IMR-90 (cell line): ENCODE results near the gene PRUNE2. TPM values are rescaled to one million over a fixed set of nuclear protein-coding genes. Genes with fewer than 3 reads are reported as not detected.

Experiments used
- ATAC-seq: fragments of 200-7000 bp; cut with Tn5 transposase; 2 replicates; pipeline ENCODE4 v1.9.1; 2020; ENCODE audit warnings: low read depth, mild to moderate bottlenecking, moderate library complexity
- BruUV-seq: library from RNA; stranded (reverse); fragments of 400-500 nt; replicated peaks from 2 replicates; lab custom pipeline; 2021; lab: Mats Ljungman, UMichigan
- CTCF ChIA-PET: fragments of 300-600 bp; formaldehyde crosslinking; extraction: SDS; loops from one replicate; lab custom pipeline; 2021; ENCODE audit warnings: antibody characterized with exemption; lab: Yijun Ruan, JAX
- POLR2A ChIA-PET: fragments of 300-600 bp; sonication (Branson Sonifier 250); formaldehyde crosslinking; loops from one replicate; lab custom pipeline; 2022; ENCODE audit warnings: antibody characterized with exemption; ENCODE audit not compliant: unreplicated experiment; lab: Charles Lee
- DNase-seq: peaks from one replicate; pipeline ENCODE4 v3.0.0; 2013
- H2AFZ ChIP-seq: replicated peaks from 2 replicates; pipeline ENCODE3; 2013; ENCODE audit warnings: low read length, mild to moderate bottlenecking; ENCODE audit not compliant: poor library complexity
- H2AK5ac ChIP-seq: 2 replicates; pipeline ENCODE4 v1.6.1; 2013; ENCODE audit warnings: low read depth, low read length, inconsistent platforms
- H2AK9ac ChIP-seq: replicated peaks from 2 replicates; pipeline ENCODE3; 2013; ENCODE audit warnings: mild to moderate bottlenecking, low read depth, low read length, moderate library complexity; ENCODE audit not compliant: poor library complexity
- H2BK120ac ChIP-seq: 2 replicates; pipeline ENCODE4 v1.6.1; 2013; ENCODE audit warnings: low read depth, low read length, inconsistent platforms
- H2BK15ac ChIP-seq: 3 replicates; pipeline ENCODE4 v1.6.1; 2013; ENCODE audit warnings: low read depth, low read length, inconsistent platforms
- H2BK20ac ChIP-seq: 2 replicates; pipeline ENCODE4 v1.6.1; 2013; ENCODE audit warnings: low read depth, mild to moderate bottlenecking, inconsistent platforms, low read length, moderate library complexity
- H2BK5ac ChIP-seq: 2 replicates; pipeline ENCODE4 v1.6.1; 2013; ENCODE audit warnings: mild to moderate bottlenecking, low read depth, low read length, inconsistent platforms; ENCODE audit not compliant: poor library complexity, severe bottlenecking
- H3K14ac ChIP-seq: replicated peaks from 2 replicates; pipeline ENCODE4 v1.6.1; 2013; ENCODE audit warnings: low read depth, low read length, inconsistent platforms
- H3K18ac ChIP-seq: 2 replicates; pipeline ENCODE4 v1.6.1; 2013; ENCODE audit warnings: low read depth, low read length, control low read depth
- H3K23ac ChIP-seq: 2 replicates; pipeline ENCODE4 v1.6.1; 2013; ENCODE audit warnings: low read depth, low read length, inconsistent platforms
- H3K27ac ChIP-seq: 2 replicates; pipeline ENCODE4 v1.5.1; 2013; ENCODE audit warnings: mild to moderate bottlenecking, control low read depth, low read length; ENCODE audit not compliant: insufficient read depth
- H3K27me3 ChIP-seq: 2 replicates; pipeline ENCODE4 v1.6.1; 2013; ENCODE audit warnings: low read length; ENCODE audit not compliant: control insufficient read depth, insufficient read depth
- H3K36me3 ChIP-seq: 2 replicates; pipeline ENCODE4 v1.6.1; 2013; ENCODE audit warnings: low read length, mixed read lengths; ENCODE audit not compliant: control insufficient read depth, insufficient read depth
- H3K4ac ChIP-seq: 2 replicates; pipeline ENCODE4 v1.6.1; 2013; ENCODE audit warnings: low read depth, low read length, inconsistent platforms
- H3K4me1 ChIP-seq: 2 replicates; pipeline ENCODE4 v1.6.1; 2013; ENCODE audit warnings: low read length, mixed read lengths; ENCODE audit not compliant: control insufficient read depth, insufficient read depth
- H3K4me2 ChIP-seq: 2 replicates; pipeline ENCODE4 v1.6.1; 2013; ENCODE audit warnings: low read depth, mild to moderate bottlenecking, control low read depth, low read length, moderate library complexity
- H3K4me3 ChIP-seq: 2 replicates; pipeline ENCODE4 v1.5.1; 2013; ENCODE audit warnings: low read depth, mild to moderate bottlenecking, control low read depth, low read length, moderate library complexity; ENCODE audit not compliant: insufficient read depth
- H3K56ac ChIP-seq: 2 replicates; pipeline ENCODE4 v1.6.1; 2013; ENCODE audit warnings: low read length, inconsistent platforms; ENCODE audit not compliant: insufficient read depth; ENCODE audit errors: extremely low read depth
- H3K79me1 ChIP-seq, 2 experiments: 2 replicates each; pipeline ENCODE4 v1.6.1; 2013; ENCODE audit warnings: low read length in 2 of 2, inconsistent platforms in 1 of 2, low read depth in 1 of 2
- H3K9ac ChIP-seq: 2 replicates; pipeline ENCODE4 v1.6.1; 2013; ENCODE audit warnings: low read depth, low read length, control low read depth
- H3K9me1 ChIP-seq: 2 replicates; pipeline ENCODE4 v1.6.1; 2013; ENCODE audit warnings: low read length, inconsistent platforms; ENCODE audit not compliant: insufficient read depth
- H3K9me3 ChIP-seq: 2 replicates; pipeline ENCODE4 v1.6.1; 2013; ENCODE audit warnings: low read length; ENCODE audit not compliant: control insufficient read depth, insufficient read depth
- H4K20me1 ChIP-seq: 2 replicates; pipeline ENCODE4 v1.6.1; 2013; ENCODE audit warnings: low read length, inconsistent platforms; ENCODE audit not compliant: insufficient read depth
- H4K5ac ChIP-seq: 2 replicates; pipeline ENCODE4 v1.6.1; 2013; ENCODE audit warnings: mild to moderate bottlenecking, low read depth, low read length, control low read depth
- H4K8ac ChIP-seq, 2 experiments: 2 replicates each; pipeline ENCODE4 v1.6.1; 2013; ENCODE audit warnings: low read depth in 2 of 2, low read length in 2 of 2, control low read depth in 1 of 2, inconsistent platforms in 1 of 2
- H4K91ac ChIP-seq: 2 replicates; pipeline ENCODE4 v1.6.1; 2013; ENCODE audit warnings: low read depth, low read length, inconsistent platforms; ENCODE audit not compliant: insufficient read depth
- BHLHE40 ChIP-seq: fragments of 150-350 bp; IDR thresholded peaks from 2 replicates; pipeline ENCODE4 v1.6.1; 2016; ENCODE audit warnings: mild to moderate bottlenecking, low read depth, low read length
- CEBPB ChIP-seq: IDR thresholded peaks from 2 replicates; pipeline ENCODE4 v1.6.1; 2012; ENCODE audit warnings: low read depth, low read length, improper control_type of control experiment
- CHD1 ChIP-seq: IDR thresholded peaks from 2 replicates; pipeline ENCODE4 v1.6.1; 2012; ENCODE audit warnings: low read depth, low read length, improper control_type of control experiment
- FOS ChIP-seq: fragments of 150-350 bp; IDR thresholded peaks from 2 replicates; pipeline ENCODE4 v1.6.1; 2016; ENCODE audit warnings: low read depth, low read length
- MAFK ChIP-seq: IDR thresholded peaks from 2 replicates; pipeline ENCODE4 v1.6.1; 2012; ENCODE audit warnings: low read depth, low read length, improper control_type of control experiment
- MAZ ChIP-seq: IDR thresholded peaks from 2 replicates; pipeline ENCODE4 v1.6.1; 2012; ENCODE audit warnings: low read depth, mild to moderate bottlenecking, low read length, improper control_type of control experiment, moderate library complexity, borderline replicate concordance
- MXI1 ChIP-seq: IDR thresholded peaks from 2 replicates; pipeline ENCODE4 v1.6.1; 2012; ENCODE audit warnings: low read depth, mild to moderate bottlenecking, low read length, moderate library complexity, borderline replicate concordance
- NFE2L2 ChIP-seq: fragments of 150-350 bp; IDR thresholded peaks from 2 replicates; pipeline ENCODE4 v1.6.1; 2016; ENCODE audit warnings: low read depth, mild to moderate bottlenecking, low read length
- POLR2A ChIP-seq: IDR thresholded peaks from 2 replicates; pipeline ENCODE4 v1.6.1; 2012; ENCODE audit warnings: mild to moderate bottlenecking, low read depth, low read length
- RAD21 ChIP-seq: IDR thresholded peaks from 2 replicates; pipeline ENCODE4 v1.6.1; 2012; ENCODE audit warnings: low read length, improper control_type of control experiment
- RCOR1 ChIP-seq: IDR thresholded peaks from 2 replicates; pipeline ENCODE4 v1.6.1; 2012; ENCODE audit warnings: mild to moderate bottlenecking, low read length, improper control_type of control experiment; ENCODE audit not compliant: insufficient replicate concordance
- RFX5 ChIP-seq: IDR thresholded peaks from 2 replicates; pipeline ENCODE4 v1.8.0; 2012; ENCODE audit warnings: low read depth, mild to moderate bottlenecking, low read length, moderate library complexity
- SMC3 ChIP-seq: fragments of 150-350 bp; IDR thresholded peaks from 2 replicates; pipeline ENCODE4 v1.6.1; 2016; ENCODE audit warnings: low read depth, mild to moderate bottlenecking, antibody characterized with exemption, low read length, moderate library complexity
- WGBS, 2 experiments: methylation state at CpG; one replicate each; pipeline versions ENCODE4 v1.1.5 to v1.1.7; 2013; ENCODE audit warnings: missing lambda C conversion rate in 2 of 2; ENCODE audit not compliant: insufficient read length in 1 of 2; ENCODE audit errors: extremely low coverage in 2 of 2; 5-methylcytosine and 5-hydroxymethylcytosine counted together
- dilution Hi-C: fragments of 300-500 bp; cut with HindIII; formaldehyde crosslinking; loops from one replicate; pipeline ENCODE4 v1.14.3; 2018; ENCODE audit warnings: low sequenced_read_pairs; ENCODE audit not compliant: unreplicated experiment
- in situ Hi-C: fragments of 300-500 bp; cut with MboI; formaldehyde crosslinking; loops from 3 replicates; pipeline ENCODE4 v1.14.3; 2019; ENCODE audit warnings: low sequenced_read_pairs, inconsistent platforms, mixed read lengths
- intact Hi-C: fragments of 100-400 bp; cut with micrococcal nuclease; formaldehyde crosslinking; loops from 2 replicates; pipeline ENCODE4 v1.10.0; 2022
- polyA plus RNA-seq, 3 experiments: library from polyadenylated mRNA; depleted of rRNA; stranded (reverse); fragments of >200 nt; gene quantifications; 2 replicates each; pipeline ENCODE4 v1.2.3, GENCODE V29; 2012; ENCODE audit warnings: low replicate concordance in 1 of 3
- total RNA-seq: library from RNA; depleted of rRNA; stranded (reverse); fragments of >200 nt; gene quantifications from 2 replicates; pipeline ENCODE4 v1.2.3, GENCODE V29; 2012
- TF ChIP-seq, protein P1 (sequence below): fragments of 150-350 bp; IDR thresholded peaks from 2 replicates; pipeline ENCODE4 v1.6.1; 2017; ENCODE audit warnings: mild to moderate bottlenecking, antibody characterized with exemption, low read length, low read depth
- TF ChIP-seq, protein P2 (sequence below): fragments of 150-350 bp; IDR thresholded peaks from 2 replicates; pipeline ENCODE4 v1.6.1; 2016; ENCODE audit warnings: low read depth, mild to moderate bottlenecking, low read length, moderate library complexity, borderline replicate concordance
- TF ChIP-seq, protein P3 (sequence below): conservative IDR thresholded peaks from 2 replicates; pipeline ENCODE4 v1.5.1; 2012; ENCODE audit warnings: mild to moderate bottlenecking, low read depth, low read length, improper control_type of control experiment

Gene PRUNE2
- total and polyA plus RNA-seq, 2 of the 4 experiments (the other 2 are of a cell fraction) = 0.70 to 1.6 TPM

DNA sequence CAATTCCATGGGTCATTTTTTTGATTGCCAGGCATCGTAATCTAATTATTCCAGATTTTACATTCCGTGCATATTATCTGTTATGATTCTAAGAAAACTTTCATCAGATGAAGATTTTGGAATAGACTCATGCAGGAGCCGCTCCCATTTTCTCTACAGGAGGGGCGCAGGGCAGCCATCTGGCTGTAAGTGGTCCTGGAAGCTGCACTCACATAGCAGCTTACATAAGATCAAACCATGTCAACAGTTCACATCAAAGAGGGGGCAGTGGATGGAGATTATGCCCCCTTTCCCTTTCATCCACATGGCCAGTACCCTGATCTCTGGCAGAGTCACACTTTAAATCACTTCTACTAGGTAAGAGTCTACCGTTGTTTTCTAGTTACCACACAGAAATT lies 214.9 kb downstream of the PRUNE2 start:
- no peak overlapping the region for H2BK20ac ChIP-seq

More for the DNA sequence above, 214.9 kb downstream of the PRUNE2 start:
- dilution Hi-C loops (no loop called here), in situ Hi-C loops (no loop called here), intact Hi-C loops (no loop called here)
- Histone ChIP-seq H3K4me1 (peaks cover 9% of the 10 kb centered on the region; the same call in 1 of the 2 replicates), H3K36me3 (no peaks in the 10 kb centered on the region), H3K14ac (no peak overlapping the region), H2AK5ac (no peak overlapping the region), H3K9me1 (0 out of 2 replicates have a peak, but pooled peaks cover 4% of the 10 kb centered on the region), H3K4me3 (no peak overlapping the region), H3K4me2 (no peak overlapping the region), H3K9me3 (no peaks in the 10 kb centered on the region), H2AK9ac (no peak overlapping the region), H3K79me1 (no peaks in the 10 kb centered on the region), H3K4ac (no peak overlapping the region), H4K8ac (no peak overlapping the region), H2BK15ac (no peak overlapping the region), H3K23ac (no peak overlapping the region), H3K27ac (no peak overlapping the region), H4K91ac (no peak overlapping the region), H3K56ac (no peak overlapping the region), H4K20me1 (no peaks in the 10 kb centered on the region), H3K9ac (no peak overlapping the region), H3K27me3 (peaks cover 9% of the 10 kb centered on the region), H2BK120ac (no peak overlapping the region), H2BK5ac (no peak overlapping the region), H4K5ac (no peak overlapping the region), H2AFZ (no peak overlapping the region), H3K18ac (no peak overlapping the region)
- TF ChIP-seq CEBPB (no peak), RCOR1 (no peak), MAZ (no peak), FOS (no peak), RFX5 (no peak), BHLHE40 (no peak), RAD21 (no peak), MXI1 (no peak), SMC3 (no peak), NFE2L2 (no peak), CHD1 (no peak), POLR2A (no peak), MAFK (no peak)
- TF ChIP-seq, protein P1, sequence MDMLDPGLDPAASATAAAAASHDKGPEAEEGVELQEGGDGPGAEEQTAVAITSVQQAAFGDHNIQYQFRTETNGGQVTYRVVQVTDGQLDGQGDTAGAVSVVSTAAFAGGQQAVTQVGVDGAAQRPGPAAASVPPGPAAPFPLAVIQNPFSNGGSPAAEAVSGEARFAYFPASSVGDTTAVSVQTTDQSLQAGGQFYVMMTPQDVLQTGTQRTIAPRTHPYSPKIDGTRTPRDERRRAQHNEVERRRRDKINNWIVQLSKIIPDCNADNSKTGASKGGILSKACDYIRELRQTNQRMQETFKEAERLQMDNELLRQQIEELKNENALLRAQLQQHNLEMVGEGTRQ = no peak
- TF ChIP-seq, protein P2, sequence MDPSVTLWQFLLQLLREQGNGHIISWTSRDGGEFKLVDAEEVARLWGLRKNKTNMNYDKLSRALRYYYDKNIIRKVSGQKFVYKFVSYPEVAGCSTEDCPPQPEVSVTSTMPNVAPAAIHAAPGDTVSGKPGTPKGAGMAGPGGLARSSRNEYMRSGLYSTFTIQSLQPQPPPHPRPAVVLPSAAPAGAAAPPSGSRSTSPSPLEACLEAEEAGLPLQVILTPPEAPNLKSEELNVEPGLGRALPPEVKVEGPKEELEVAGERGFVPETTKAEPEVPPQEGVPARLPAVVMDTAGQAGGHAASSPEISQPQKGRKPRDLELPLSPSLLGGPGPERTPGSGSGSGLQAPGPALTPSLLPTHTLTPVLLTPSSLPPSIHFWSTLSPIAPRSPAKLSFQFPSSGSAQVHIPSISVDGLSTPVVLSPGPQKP = no peak
- TF ChIP-seq, protein P3, sequence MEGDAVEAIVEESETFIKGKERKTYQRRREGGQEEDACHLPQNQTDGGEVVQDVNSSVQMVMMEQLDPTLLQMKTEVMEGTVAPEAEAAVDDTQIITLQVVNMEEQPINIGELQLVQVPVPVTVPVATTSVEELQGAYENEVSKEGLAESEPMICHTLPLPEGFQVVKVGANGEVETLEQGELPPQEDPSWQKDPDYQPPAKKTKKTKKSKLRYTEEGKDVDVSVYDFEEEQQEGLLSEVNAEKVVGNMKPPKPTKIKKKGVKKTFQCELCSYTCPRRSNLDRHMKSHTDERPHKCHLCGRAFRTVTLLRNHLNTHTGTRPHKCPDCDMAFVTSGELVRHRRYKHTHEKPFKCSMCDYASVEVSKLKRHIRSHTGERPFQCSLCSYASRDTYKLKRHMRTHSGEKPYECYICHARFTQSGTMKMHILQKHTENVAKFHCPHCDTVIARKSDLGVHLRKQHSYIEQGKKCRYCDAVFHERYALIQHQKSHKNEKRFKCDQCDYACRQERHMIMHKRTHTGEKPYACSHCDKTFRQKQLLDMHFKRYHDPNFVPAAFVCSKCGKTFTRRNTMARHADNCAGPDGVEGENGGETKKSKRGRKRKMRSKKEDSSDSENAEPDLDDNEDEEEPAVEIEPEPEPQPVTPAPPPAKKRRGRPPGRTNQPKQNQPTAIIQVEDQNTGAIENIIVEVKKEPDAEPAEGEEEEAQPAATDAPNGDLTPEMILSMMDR = no peak
- POLR2A ChIA-PET = no interaction called here
- CTCF ChIA-PET = interaction anchor here (1.5 kb wide), 1 partner anchor 9 kb away, joined by 4 read pairs; no protein-coding TSS in a partner anchor
- DNase-seq (no peak), ATAC-seq (no peak)
- no TSS peak for BruUV-seq
- WGBS, 2 experiments = no CpG with 5 or more reads among the region's 5 CpGs
